Right lung (tissue), 5 donors: ENCODE measurements around the gene PIK3CG. TPM values are rescaled to one million over a fixed set of nuclear protein-coding genes. Genes with fewer than 3 reads are reported as not detected.

Source experiments
- DNase-seq, 2 donors: peaks; one replicate each; pipeline ENCODE4 v3.0.0-alpha.2; 2013
- polyA plus RNA-seq, 5 donors: library from polyadenylated mRNA; unstranded; fragments of 120-200 nt; gene quantifications; one replicate each; pipeline versions ENCODE4 v1.2.1 to v1.2.3, GENCODE V29; 2013; ENCODE audit warnings: inconsistent platforms in 1 of 5, low replicate concordance in 1 of 5; ENCODE audit not compliant: insufficient read length in 5 of 5, insufficient read depth in 1 of 5

PIK3CG gene
- polyA plus RNA-seq, 5 donors, result 2.5 to 3.4 (median 3.0) TPM

- peak; percentile 25 to 38 for DNase-seq
Measured at GRCh38 chr7:106858618-106859532, 6.2 kb upstream of the PIK3CG start.

- peak in 1 of 2 donors; percentile 17 for DNase-seq
Measured at GRCh38 chr7:106862317-106863089, 2.6 kb upstream of the PIK3CG start.

- no peak for DNase-seq
Measured at GRCh38 chr7:106863274-106863997, 1.6 kb upstream of the PIK3CG start.

DNA sequence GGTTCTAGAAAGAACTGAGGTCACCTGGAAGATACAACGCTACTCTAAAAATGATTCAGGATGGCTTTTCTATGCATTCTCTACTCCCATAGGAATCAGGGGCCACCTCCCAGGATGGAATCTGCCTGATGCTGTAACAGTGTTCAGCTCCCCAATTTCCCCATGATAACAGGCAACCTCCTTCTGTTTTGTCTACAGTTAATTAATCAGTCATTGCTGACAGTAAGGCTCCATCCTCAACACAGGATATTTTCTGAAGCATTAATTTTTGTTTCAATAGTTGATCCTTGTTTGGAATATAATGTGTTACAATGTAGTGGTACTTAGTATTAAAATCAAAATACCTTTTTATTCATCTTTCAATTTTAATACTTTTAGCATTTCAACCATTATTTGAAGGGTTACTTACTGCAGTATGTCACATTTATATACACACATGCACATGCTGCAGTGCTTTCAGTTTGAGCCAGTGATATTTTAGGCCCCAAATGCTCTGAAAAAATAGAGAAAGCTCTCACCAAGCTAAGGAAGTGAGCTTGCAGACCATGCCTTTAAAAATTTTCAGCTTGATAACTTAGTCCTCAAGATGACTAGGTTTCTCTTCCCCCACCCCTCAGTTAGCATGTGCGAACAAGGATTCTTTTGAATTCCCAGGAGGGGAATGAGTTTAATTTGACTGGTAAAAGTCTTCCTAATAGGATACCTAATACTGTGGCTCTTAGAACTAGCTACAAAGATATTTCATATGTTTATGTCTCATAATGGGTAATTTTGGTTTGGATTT lies 592 bp upstream of the PIK3CG start:
- DNase-seq, result no peak

GRCh38 chr7:106866298-106867281 lies 1.5 kb downstream of the PIK3CG start:
- DNase-seq, result no peak

DNA sequence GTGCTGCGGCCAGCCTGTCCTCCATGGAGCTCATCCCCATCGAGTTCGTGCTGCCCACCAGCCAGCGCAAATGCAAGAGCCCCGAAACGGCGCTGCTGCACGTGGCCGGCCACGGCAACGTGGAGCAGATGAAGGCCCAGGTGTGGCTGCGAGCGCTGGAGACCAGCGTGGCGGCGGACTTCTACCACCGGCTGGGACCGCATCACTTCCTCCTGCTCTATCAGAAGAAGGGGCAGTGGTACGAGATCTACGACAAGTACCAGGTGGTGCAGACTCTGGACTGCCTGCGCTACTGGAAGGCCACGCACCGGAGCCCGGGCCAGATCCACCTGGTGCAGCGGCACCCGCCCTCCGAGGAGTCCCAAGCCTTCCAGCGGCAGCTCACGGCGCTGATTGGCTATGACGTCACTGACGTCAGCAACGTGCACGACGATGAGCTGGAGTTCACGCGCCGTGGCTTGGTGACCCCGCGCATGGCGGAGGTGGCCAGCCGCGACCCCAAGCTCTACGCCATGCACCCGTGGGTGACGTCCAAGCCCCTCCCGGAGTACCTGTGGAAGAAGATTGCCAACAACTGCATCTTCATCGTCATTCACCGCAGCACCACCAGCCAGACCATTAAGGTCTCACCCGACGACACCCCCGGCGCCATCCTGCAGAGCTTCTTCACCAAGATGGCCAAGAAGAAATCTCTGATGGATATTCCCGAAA lies 2.7 kb downstream of the PIK3CG start:
- DNase-seq, result no peak

DNA sequence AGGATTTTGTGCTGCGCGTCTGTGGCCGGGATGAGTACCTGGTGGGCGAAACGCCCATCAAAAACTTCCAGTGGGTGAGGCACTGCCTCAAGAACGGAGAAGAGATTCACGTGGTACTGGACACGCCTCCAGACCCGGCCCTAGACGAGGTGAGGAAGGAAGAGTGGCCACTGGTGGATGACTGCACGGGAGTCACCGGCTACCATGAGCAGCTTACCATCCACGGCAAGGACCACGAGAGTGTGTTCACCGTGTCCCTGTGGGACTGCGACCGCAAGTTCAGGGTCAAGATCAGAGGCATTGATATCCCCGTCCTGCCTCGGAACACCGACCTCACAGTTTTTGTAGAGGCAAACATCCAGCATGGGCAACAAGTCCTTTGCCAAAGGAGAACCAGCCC lies 3.3 kb downstream of the PIK3CG start:
- DNase-seq, result no peak

DNA sequence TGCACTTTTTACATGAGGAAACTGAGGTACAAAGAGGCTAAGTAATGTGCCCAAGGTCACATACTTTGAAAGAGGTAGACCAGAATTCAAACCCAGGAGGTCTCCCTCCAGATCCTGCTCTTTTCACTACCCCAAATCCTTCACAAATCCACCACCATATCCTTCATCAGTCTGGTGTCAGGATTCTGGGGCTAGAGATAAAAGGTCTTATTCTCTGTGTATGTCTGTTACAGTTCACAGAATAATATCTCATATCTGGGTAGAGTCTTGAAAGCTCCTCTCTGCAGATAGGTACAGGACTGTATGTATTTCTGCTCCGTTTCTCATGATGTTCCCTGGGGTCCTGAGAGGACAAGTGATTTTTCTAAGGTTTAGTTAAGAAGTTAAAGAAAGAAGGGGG lies 4.9 kb downstream of the PIK3CG start:
- DNase-seq, result no peak

DNA sequence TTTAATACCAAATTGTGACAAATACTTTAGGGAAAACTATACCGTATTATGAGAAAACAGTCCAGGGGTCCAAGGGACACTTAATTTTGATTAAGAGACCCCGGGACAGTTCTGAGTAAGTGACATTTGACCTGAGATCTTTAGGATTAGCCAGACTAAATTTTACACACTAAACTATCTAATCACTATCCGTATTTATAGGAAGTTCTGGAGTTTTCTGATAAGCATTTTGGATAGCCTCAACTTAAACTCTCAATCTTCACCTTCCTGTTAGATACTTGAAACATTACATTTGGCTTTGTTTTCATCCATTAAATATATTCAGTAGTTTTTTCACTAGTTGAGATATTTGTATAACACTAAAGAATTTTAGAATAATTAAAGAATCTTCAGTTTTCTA lies 5.4 kb downstream of the PIK3CG start:
- no peak for DNase-seq

GRCh38 chr7:106870983-106871410 lies 5.9 kb downstream of the PIK3CG start:
- DNase-seq, result no peak

- no peak for DNase-seq
Measured at GRCh38 chr7:106871793-106872571, 6.9 kb downstream of the PIK3CG start.

DNA sequence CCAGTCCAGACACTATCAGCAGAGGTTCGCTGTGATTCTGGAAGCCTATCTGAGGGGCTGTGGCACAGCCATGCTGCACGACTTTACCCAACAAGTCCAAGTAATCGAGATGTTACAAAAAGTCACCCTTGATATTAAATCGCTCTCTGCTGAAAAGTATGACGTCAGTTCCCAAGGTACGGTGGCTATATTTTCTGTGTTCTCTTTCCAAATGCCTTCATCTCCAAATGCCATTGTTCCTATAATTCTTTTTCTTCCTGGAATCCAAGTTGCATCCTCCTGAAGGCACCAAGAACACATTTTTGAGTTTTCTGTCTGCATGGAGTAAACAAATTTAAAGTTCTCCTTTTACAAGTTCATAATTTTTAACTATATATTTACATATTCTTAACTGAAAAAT lies 7.7 kb downstream of the PIK3CG start:
- DNase-seq, result no peak

DNA sequence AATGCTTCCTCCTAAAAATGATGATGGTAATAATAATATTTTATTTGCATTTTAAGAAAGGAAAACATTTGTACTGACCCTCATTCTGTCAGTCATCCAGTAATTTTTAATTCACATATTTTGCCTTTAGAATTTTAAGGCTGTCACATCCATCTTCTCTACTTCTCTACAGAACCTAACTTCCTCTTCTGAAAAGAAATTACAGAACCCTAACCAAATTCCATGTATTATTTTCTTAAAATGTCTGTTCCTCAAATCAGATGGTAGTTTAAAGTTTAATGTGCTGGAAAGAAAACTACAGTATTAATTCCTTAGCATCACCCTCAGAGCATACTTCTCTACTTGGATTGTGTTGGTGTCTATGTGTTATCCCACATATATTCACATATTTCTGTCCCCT lies 9.0 kb downstream of the PIK3CG start:
- DNase-seq, result no peak

- DNase-seq, result no peak
Measured at GRCh38 chr7:106875508-106875907, 10.4 kb downstream of the PIK3CG start.

- DNase-seq, result no peak
Measured at GRCh38 chr7:106878748-106879439, 13.8 kb downstream of the PIK3CG start.

DNA sequence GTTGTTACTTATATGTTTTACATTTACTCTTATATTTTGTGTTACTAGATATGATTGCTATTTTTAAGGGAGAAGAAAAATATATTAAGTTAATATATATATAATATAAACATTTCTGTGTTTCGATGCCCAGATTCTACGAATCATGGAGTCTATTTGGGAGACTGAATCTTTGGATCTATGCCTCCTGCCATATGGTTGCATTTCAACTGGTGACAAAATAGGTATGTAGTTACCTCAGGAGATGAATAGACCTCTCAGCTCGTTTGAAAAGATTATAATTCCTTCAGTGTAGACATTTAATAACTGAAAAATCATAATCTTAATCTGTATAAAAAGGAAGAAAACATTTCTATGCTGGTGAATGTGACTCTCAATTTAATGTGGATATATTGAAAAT lies 16.9 kb downstream of the PIK3CG start:
- no peak for DNase-seq

DNA sequence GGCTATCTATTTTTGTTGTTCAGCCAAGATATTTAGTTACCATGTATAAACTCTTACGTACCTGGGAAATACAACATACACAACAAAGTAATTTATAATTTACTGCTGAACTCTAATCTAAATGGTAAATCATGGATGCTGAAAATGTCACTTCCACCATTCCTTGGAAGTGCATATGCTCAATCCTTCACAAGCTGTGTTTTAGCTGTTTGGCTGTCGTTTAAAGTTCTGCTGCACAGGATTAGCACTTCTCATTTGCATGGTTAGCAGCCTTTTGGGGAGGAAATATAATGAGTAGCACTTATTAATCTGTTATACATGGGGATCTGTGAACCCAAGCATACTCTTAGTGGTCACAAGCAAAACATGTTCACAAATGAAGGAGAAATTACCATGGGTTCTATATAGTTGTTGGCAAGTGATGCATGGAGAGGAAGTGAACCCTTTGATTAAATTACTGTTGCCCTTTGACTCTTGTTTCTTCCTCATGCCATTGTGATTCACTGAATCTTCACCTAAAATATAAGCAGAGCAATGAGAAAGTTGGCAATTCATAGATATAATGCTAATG lies 18.5 kb downstream of the PIK3CG start:
- DNase-seq, result no peak

GRCh38 chr7:106885652-106886051 lies 20.6 kb downstream of the PIK3CG start:
- DNase-seq, result no peak
